Stimulated activated CD8-positive, alpha-beta memory T cell treated with anti-CD3 and anti-CD28 coated beads, Interleukin-4, amount 100 ng/mL, for 4 hours (primary cell): Measurements from ENCODE around the gene LRRC4C.
"Not testable (repeated sequence)": the region's sequence is repeated elsewhere in the genome, so short reads cannot be mapped to it uniquely, and the experiment has no call there.

Experiments
- DNase-seq, 2 donors: peaks; one replicate each; pipeline ENCODE4 v3.0.0-alpha.2; 2020; ENCODE audit warnings: low read depth in 2 of 2, low spot score in 1 of 2

Gene LRRC4C

DNA sequence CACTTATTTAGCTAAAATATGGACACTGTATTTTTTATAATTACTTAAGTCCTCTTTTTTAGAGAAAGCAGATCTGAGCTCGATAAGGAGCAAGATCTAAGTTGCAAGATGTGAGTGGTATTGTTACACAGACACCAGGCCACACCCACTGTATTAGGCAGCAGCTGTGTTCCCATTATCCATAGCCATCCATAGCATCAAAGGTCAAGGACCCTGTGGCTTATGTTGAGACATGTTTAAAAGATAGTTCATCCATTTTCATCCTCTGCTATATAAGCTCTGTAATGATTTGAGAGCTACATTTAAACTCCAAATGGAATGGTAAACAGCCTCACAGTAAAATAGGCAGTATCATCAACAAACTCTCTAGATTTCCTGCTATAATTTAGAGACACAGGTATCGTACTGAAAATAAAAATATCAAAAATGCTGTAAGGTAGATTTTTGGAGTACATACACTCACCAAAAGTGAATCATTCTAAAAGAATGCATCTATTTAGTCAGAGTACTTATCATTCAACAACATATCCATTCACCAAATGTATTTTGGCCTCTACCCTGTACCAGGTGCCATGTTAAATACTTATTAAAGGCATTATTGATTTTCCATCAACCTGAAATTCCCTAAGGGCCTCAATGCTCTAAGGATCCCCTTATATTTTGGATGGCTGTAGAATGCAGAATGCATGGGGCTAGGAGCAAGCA lies 574.0 kb downstream of the LRRC4C start:
- no peak for DNase-seq

DNA sequence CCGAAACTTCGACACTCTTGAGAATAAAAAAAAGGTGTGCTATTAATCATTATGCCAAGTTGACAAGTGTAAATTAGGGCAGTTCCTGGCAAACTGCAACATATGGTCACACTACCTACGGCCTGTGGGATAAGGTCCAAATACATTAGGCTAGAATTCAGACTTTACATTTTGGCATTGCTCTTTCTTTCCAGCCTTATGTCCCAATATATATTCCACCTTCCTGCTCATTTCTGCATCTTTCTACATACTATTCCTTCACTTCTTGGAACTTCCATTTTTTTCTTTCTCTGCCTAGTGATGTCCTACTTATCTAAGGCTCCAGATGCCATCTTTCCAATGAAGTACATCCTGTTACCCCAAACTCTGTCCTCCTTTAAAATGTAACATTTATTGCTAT lies 577.2 kb downstream of the LRRC4C start:
- DNase-seq, result no peak

DNA sequence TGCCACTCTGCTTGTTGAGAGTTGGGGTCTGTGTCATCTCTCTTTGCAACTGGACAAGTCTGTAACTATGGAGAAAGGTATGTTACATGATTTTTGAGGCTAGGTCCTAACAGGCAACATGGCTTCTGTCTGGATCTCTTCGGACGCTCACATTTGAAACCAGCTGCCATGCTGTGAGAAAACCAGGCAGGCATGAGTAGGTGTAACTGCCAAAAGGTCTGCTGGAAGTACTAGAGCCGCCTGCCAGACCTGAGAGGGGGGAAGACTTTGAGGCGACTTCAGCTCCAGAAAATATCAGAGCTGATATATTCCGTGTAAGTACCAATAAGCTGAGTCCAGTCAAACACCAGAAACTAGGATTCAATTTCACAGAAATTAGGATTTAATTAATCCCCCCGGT lies 579.5 kb downstream of the LRRC4C start:
- no peak for DNase-seq

DNA sequence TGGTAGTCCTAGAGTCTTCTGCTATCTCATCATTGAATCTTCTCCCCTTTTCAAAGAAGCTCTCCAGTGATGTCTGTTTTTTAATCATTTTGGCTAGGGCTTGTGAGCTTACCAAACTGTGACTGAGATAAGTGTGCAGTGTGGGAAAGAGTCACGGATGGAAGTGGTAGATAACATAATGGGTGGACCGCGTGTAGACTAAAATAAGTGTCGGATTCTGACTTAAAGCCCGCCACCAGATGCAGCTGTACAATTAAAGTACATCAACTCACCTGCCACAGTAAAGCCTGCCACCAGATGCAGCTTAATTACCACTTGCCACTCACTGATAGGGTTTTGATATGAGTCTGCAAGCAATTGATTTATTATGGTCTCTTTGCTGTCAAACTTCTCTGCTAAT lies 581.5 kb downstream of the LRRC4C start:
- DNase-seq, result no peak

DNA sequence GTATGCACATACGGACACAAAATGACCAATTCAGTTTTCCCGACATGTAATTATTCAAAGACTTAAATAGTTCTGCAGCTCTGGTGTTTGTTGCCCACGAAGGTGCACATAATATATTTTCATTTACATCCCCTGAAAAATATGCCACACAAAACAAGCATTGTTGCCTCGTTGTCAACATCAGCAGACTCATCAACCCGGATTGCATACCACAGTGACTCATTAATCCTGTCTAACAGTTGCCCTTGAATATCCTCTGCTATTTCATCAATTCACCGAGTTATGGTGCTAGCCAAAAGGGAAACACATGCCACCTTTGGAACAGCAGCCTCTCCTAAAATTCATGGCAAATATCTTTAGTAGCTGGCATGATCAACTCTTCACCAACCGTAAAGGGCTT lies 582.2 kb downstream of the LRRC4C start:
- DNase-seq, result no peak

DNA sequence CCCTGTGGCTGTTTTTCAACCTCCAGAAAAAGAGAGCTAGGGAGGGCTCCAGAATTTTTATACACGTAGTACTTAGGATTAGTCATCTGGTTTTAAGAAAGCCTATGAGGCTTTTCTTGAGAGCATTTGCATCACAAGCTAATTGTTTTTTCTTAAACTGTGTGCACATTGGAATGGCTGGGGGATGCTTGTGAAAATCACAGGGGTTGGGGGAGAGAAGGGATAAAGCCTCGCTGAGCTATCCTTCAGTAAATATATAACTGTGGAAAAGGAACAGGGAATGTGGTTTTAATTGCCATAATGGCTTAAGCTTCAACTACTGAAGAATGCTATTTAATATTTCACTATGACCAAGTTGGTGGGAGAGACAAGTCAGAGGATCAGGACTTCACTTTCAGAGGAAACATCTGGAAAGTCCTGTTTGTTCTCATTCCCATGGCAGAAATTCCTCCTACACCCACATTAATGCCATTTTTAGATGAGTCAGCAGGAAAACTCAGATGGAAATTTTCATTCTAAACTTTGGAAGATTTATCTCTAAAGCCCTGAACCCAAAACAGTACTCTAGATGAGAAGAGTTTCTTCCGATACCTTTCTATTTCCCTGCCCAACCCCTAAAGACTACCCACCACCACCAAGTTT lies 591.3 kb downstream of the LRRC4C start:
- no peak for DNase-seq

DNA sequence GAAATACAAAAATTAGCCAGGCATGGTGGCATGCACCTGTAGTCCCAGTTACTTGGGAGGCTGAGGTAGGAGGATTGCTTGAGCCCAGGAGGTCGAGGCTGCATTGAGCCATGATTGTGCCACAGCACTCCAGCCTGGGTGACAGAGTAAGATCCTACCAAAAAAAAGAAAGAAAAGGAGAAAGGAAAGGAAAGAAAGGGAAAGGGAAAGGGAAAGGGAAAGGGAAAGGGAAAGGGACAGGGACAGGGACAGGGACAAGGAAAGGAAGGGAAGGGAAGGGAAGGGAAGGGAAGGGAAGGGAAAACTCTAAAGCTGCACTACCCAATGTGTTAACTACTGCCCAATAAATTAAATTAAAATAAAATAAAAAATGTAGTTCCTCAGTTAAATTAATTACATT lies 601.7 kb downstream of the LRRC4C start:
- not testable (repeated sequence) for DNase-seq

DNA sequence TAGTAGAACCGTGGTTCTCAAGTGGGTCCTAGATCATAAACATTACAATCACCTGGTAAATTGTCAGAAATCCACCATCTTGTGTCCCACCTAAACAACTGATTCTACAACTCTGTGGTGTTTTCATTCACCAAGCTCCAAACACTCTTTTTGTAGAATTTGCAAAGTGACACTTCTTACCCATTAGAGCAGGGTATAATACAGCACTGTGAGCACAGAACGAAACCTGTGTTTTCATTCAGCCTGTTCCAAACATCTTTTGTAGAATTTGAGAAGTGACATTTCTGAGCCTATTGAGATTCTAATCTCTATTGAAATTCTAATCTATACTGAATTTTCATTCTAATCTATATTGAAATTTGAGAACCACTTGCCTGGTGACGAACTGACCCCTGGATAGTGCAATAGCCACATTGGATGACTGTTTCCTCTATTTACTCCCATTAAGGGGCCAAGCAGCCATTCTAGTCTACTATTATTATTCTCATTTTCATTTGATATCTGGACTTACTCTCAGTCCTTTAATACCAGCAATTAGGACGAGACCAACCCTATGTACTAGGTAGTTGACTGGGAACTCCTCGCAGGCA lies 616.6 kb downstream of the LRRC4C start:
- DNase-seq, result no peak

DNA sequence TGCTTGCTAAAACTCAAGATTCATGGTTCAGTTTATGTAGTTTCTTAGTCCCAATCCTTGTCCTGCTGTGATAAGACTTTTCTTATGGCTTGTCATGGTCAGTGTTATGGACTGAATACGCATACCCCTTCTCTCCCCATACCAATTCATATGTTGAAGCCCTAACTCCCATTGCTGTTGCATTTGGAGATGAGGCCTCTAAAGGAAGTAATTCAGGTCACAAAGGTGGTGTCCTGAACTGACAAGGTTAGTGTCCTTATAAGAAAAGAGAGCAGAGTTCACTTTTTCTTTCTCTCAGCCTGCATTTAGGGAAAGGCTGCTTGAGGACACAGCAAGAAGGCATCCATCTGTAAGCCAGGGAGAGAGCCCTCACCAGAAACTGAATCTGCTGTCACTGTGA lies 618.2 kb downstream of the LRRC4C start:
- DNase-seq, result no peak

DNA sequence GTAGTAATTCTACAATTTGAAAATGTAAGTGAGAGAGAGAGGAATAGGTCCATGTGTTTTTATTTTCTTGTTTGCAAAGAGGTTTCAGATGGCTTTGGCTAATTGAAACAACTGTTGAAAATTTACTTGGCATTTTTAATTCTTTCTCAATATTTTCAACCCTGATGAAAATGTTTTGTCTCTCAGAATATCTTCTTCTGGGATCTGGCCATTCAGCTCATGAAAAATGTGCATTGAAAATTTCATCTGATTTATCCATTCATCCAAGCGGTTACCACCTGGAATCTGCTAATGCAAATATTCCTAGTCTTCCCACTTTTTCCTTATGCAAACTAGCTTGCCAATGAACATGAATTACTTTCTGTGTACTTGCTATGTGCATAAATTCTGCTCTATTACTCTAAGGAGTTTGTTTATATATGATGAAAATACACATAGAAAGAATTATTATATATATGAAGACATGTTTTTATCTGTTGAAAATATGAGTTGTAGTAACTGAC lies 621.2 kb downstream of the LRRC4C start:
- no peak for DNase-seq

DNA sequence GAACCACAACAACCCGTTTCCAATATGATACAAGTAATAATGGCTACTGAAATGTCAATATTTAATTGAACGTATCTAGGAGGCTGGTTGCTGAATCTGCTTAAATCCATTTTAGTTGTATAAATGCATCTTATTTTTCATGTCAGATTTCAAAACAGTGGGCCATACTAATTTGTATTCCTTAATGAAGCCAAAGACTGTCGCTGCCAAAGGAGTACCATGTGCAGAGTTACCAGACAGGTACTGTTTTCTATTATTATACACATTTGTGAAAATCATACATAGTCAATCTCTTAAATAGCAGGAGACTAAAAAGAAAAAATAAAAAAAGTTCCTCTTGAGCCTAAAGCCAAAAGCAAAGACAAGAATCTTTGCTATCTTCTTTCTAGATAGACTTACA lies 632.3 kb downstream of the LRRC4C start:
- no peak for DNase-seq

DNA sequence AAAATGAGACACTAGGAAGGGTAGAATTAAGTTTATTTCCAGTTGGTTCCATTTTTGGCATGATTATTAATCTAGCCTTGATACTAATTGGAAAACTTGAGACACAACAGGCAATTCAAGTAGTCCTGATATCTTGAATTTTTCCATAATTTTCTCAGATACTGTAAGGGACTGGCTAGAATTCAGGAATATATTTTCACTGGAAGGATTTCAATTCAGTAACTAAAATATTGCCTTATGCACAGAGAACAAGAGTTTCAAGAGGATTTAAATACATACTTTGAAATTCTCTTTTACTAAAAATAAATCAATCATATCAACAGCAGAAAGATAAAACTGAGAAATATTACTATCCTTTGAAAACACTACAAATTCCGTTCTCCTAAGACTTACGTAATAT lies 632.9 kb downstream of the LRRC4C start:
- no peak for DNase-seq

DNA sequence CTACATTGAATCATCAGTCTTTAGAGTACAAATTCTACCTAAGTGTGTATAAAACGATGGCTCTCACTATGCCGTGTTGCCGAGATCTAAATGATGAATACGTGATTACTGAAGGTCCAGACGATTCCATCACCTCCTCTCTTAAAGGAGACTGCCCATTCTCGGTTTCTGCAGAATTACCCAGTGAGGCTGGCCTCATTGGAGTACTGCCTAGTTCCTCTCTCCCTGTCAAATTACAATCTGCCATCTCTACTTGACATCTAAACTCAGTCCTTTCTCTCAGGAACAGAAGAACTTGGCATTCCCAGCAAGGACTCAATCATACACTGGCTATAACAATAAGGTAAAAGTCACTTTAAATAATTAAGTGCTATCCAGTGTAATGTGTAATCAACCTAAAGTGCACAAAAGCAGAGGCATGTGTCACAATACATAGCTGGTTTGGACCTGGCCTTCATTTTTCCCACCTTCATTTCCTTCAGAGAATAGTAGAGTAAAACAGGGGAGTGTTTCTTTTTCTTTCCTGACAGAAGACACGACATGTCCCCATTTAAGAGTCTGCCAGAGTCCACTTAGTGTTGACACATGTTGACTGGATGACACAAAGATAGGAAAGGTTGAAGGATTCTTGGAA lies 634.1 kb downstream of the LRRC4C start:
- no peak for DNase-seq

DNA sequence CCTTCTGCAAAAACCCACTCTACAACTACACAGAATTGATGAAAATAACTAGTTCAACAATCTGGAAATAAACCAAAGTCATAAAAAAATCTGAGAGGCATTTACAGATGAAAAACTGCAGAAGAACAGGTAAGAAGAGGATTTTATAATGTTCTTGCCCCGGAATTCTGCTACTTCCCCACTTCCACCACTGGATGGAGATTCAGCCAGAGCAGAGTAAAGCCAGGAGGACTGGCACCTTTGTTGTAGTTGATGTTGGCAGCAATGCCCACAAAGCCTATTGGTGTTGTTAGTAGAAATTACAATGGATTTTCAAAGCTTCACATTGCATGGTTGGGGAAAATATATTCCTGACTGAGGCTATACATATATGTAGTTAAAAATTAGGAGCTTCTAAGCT lies 640.2 kb downstream of the LRRC4C start:
- no peak for DNase-seq

DNA sequence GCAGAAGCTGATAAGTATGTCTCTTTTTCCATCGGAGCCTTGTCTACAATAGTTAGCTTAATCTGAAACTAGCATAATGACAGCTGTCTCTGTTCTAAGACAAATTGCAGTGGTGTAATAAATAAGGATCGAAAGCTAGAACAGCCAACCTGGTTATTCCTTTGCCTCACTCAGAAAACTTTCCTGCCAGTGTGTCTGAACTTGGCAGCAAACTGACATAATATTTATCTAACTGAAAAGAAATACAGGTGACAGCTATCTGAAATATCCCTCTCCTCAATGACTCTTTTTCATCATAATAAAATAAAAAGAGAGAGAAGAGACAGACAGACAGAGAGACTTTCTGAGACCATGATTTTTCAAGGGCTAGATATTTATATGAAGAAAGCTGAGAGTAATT lies 642.5 kb downstream of the LRRC4C start:
- no peak for DNase-seq

DNA sequence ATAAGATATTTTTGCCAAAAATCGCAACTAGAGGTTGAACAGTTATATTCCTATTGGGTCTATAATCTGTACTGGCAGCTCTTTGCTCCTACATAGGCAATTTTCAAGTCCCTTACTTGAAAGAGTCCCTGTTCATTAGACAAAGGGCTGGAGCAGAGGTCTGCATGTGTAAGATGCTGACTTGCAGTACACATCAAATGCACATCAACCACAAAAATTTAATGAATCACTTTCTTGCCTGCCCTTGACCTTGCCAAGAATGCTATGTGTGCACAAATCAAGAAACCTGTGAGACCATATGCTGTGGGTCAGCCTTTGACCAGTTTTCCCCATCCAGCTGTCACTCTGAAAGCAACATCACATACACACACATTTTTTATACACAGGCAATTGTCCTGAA lies 661.5 kb downstream of the LRRC4C start:
- DNase-seq, result no peak

DNA sequence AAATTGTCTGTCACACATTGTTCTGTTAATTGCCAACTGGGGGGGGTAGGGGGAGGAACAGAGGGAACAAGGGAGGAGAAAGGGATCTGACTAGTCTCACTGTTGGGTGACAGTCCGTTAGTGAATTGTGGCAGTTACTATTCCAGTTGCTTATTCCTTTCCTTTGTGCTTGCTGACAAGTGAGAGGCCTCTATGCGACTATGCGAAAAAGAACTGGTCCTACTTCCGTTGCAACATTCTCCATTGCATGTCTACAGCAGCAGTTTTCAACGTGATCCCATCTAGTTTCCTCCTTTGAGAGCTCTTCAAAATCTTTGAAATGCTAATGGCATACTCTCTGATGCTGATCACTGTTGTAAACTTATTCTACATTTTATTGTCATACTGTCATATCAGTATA lies 672.2 kb downstream of the LRRC4C start:
- DNase-seq, result no peak

DNA sequence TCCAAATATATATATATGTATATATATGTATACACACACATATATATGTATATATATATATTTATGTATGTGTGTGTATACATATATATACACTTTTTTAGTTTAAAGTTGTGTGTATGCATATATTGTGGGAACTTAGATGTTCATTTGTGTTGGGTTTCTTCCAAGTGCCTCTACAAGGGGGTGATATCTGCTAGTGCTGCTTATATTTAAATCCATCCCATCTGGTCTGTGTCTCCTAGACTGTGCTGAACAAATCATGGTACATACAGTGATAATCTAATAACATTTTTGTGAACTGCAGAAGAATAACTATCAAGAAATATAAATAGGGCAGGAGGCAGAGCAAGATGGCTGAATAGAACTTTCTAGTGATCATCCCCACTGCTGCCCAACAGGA lies 696.4 kb downstream of the LRRC4C start:
- no peak for DNase-seq

DNA sequence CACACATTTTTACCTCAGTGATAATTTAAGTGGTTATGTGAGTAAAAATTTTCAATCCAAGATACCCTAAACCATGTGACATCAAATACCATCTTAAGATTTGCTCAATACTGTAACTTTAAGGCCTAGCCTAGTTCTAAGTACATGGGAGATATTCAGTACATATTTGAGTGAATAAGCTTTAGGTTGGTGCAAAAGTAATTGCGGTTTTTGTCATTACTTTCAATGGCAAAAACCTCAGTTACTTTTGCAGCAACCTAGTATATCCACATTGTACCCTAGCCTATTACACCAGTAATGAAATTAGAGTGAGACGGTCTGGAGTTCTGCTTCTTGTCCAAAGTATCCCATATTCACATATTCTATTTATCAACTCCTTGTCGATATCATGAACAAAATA lies 700.1 kb downstream of the LRRC4C start:
- DNase-seq, result no peak

DNA sequence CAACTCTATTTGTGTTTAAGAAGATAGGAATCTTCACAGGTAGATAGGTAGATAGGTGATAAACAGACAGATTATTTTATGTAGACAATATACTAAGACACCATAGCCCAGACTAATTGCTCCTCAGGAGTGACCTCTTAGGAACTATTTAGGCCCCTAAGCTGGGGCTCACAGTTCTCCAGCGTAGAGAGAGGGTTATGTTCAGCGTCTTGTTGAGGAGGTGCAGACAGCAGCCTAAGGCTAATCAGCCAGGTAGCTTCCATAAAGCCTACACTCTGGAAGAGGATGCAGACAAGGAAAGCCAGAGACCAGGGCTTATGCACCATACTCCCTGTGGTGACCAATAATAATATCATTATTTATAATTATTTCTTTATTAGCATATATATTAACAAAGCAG lies 705.2 kb downstream of the LRRC4C start:
- DNase-seq, result no peak

DNA sequence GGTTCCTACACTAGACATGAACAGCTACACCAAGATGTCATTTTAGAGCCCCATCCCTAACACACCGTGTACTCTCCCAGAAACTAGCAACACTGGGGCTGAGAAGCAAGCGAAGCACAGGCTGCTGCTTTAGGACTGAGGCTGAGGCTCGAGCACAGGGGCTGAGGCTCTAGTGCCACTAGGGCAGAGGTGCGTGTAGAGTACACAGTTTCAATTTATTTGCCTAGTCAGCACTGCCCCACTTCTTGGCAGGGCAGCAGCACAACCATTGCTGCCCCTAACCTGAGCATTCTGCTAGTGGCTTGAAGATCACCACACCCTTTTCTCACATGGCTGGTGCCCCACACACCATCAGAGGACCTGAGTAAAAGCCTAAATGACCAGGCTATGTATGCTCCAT lies 713.2 kb downstream of the LRRC4C start:
- no peak for DNase-seq

DNA sequence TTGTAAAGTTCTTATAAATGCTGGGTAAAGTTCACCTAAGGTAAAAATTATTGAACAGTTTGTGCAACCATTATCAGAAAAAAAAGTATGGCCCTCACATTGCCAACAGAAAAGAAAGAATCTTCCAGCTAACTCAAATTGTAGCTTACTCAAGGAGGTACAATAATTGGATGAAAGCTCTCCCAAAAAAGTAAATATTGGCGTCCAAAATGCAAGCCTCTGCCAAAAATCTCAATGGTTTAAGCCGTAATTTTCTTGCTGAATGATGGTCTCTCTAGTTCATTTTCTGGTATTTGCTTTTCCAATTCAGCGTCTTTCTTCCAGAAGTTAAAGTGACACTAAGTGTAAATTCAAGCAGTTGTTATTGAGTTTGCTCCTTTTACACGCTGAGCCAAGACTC lies 727.3 kb downstream of the LRRC4C start:
- DNase-seq, result no peak
